Nephron progenitor cell (in vitro differentiated cells): Measurements from ENCODE around the gene ITPRIP.

Experiments used
- DNase-seq: peaks from one replicate; pipeline ENCODE4 v3.0.0; 2021
- H3K27ac Mint-ChIP-seq: 2 replicates; pipeline ENCODE4 v1.8.0; 2021; ENCODE audit warnings: mild to moderate bottlenecking, moderate library complexity, mixed read lengths
- H3K27me3 Mint-ChIP-seq: 2 replicates; pipeline ENCODE4 v1.8.0; 2021; ENCODE audit warnings: mild to moderate bottlenecking, low read depth, mixed read lengths; ENCODE audit not compliant: poor library complexity
- H3K36me3 Mint-ChIP-seq: 2 replicates; pipeline ENCODE4 v1.8.0; 2021; ENCODE audit warnings: low read depth, mixed read lengths
- H3K4me1 Mint-ChIP-seq: 2 replicates; pipeline ENCODE4 v1.8.0; 2021; ENCODE audit warnings: mixed read lengths
- H3K4me3 Mint-ChIP-seq: 2 replicates; pipeline ENCODE4 v1.8.0; 2021; ENCODE audit warnings: mild to moderate bottlenecking, moderate library complexity, mixed read lengths
- H3K9me3 Mint-ChIP-seq: 2 replicates; pipeline ENCODE4 v1.8.0; 2021; ENCODE audit warnings: mild to moderate bottlenecking, moderate library complexity, mixed read lengths
- TF ChIP-seq, protein P1 (sequence below): fragments of 200-600 bp; sonication (generic); IDR thresholded peaks from 2 replicates; pipeline ENCODE4 v1.5.0; 2021; ENCODE audit warnings: antibody characterized with exemption

Gene ITPRIP

DNA sequence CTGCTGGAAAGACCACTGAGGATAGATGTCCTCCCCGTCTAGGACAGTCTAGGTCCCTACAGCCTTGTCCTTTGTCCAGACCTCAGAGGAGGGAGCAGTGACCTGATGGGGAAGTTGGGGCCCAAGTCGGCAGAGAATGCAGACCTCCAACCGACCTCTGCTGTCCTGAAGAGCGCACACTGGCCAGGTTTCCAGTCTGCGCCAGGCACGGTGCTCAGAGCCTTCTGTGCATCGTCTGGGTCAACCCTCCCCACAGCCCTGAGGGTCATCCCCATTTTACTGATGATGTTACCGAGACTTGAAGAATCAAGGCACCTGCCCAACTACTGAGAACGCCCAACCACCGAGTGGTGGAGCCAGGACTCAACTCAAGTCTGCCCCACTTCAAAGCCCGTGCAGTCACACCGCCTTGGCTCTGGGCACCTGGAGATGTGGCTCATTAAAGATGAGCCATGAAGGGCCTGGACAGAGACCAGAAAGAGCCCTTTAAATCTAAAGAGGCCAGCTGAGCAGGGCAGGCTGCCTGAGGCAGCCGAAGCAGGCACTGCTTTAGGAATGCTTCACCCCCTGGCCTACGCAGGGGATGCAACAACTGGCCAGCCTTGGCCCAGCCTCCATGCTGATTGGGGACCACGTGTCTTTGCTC, 4.4 kb downstream of the ITPRIP start:
- no peak for DNase-seq
- Mint-ChIP-seq H3K27ac (peak overlapping the region; percentile 50), H3K4me3 (peak overlapping the region; percentile 51), H3K27me3 (peaks cover 3% of the 10 kb centered on the region), H3K4me1 (peaks cover 87% of the 10 kb centered on the region), H3K9me3 (no peaks in the 10 kb centered on the region), H3K36me3 (no peaks in the 10 kb centered on the region)
- TF ChIP-seq, protein P1, sequence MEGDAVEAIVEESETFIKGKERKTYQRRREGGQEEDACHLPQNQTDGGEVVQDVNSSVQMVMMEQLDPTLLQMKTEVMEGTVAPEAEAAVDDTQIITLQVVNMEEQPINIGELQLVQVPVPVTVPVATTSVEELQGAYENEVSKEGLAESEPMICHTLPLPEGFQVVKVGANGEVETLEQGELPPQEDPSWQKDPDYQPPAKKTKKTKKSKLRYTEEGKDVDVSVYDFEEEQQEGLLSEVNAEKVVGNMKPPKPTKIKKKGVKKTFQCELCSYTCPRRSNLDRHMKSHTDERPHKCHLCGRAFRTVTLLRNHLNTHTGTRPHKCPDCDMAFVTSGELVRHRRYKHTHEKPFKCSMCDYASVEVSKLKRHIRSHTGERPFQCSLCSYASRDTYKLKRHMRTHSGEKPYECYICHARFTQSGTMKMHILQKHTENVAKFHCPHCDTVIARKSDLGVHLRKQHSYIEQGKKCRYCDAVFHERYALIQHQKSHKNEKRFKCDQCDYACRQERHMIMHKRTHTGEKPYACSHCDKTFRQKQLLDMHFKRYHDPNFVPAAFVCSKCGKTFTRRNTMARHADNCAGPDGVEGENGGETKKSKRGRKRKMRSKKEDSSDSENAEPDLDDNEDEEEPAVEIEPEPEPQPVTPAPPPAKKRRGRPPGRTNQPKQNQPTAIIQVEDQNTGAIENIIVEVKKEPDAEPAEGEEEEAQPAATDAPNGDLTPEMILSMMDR = no peak

DNA sequence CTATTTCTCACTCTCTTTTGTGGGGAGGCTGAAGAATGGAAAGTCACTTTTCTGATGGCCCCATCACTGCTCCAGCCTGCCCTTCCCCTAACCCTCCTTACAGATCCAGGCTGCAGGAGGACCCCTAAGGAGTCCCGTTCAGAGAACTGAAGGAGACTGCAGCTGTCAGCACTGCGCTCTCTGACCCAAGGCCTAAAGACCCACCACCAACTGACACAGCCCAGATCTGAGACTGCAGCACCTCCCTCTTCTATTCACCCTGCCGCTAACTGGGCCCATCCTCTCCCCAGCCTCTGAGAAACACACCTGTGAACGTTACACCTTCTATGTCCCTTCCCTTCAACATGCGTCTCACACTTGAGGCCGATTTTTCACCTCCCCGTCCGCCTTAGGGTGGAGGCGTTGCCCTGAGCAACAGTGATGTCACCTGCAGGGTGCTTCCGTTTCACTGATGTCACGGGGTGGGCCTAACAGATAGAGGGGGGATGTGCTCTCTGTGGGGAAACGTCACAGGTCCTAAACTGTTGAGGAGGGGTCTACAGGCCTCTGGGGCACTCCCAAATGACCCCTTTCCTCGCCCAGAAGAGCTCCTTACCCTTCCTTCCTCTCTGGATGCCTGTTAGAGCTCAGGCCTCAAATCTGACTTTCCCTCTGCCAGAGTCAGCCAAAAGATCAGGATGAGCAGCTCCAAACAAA, 5.1 kb downstream of the ITPRIP start:
- peak overlapping the region; percentile 51 for H3K4me3 Mint-ChIP-seq

DNA sequence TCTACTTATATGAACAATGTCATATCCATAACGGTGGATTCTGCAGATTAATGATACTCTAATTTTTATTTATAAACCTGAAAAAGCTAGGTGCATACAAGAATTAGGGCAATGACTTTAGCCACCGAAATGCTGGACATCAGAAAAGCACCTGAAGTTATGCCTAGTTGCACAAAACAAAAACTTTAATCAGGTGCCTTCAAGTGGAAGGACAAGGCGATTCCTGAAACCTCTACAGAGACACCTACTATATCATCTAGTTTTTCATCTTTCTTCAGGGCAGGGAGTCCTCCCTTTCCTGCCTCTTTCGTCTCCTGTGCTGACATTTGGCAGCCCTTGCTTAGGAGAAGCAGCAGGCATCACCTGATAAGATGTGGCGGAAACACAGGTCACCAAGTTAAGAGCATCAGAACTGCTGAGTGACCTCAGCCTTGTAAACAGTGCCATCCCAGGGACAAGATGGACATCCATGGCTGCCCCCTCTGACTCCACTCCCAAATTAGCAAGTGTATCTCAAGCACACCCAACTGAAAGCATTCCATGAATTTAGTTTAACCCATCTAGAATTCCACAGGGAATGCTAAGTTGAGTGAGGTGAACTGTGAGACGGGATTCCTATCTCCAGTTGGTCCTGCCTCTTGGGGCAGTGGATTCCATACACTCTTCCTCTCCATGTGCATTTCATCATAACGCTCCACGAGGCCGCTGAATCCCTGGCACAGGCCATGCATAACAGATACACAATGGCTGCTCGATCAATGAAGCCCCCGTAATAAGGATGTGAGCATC, 5.8 kb downstream of the ITPRIP start:
- Mint-ChIP-seq H3K27me3 (peaks cover 3% of the 10 kb centered on the region), H3K4me1 (peaks cover 97% of the 10 kb centered on the region), H3K4me3 (peak overlapping the region; percentile 51), H3K27ac (peak overlapping the region; percentile 58), H3K36me3 (no peaks in the 10 kb centered on the region), H3K9me3 (no peaks in the 10 kb centered on the region)
- TF ChIP-seq, protein P1 = no peak
- DNase-seq = no peak

More for the DNA sequence above, 5.1 kb downstream of the ITPRIP start:
- peaks cover 89% of the 10 kb centered on the region for H3K4me1 Mint-ChIP-seq
- peak overlapping the region; percentile 58 for H3K27ac Mint-ChIP-seq
- DNase-seq = no peak
- no peaks in the 10 kb centered on the region for H3K36me3 Mint-ChIP-seq
- TF ChIP-seq, protein P1 = no peak
- peaks cover 3% of the 10 kb centered on the region for H3K27me3 Mint-ChIP-seq
- H3K9me3 Mint-ChIP-seq = no peaks in the 10 kb centered on the region

DNA sequence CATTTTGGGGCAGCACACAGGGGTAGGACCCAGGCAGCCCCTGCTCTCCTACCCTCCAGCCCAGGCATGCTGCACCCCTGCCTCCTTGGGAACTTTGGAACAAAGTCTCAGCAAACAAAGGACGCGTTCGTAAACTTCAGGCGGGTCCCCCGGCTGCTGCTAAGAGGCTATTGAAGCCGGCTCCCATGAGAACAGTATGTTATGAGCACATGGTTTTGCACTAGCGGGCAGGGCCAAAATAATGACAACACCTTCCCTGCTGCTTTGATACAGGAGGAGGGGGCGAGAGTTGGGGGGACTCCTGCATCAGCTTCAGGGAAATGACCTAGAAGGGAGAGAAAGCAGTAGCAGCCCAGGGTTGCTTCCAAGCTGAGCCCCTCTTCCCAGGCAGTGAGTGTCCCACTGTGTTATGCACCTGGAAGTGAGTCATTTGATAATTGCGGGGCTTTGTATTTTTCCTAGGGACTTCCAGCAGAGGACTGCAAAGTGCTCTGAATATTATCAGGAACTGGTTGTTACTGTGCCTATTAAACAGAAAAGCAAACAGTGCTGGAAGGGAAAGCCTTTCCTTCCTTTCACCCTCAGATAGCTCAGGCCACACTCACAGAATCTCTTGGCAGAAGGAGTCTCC, 6.9 kb downstream of the ITPRIP start:
- TF ChIP-seq, protein P1 = no peak
- H3K4me1 Mint-ChIP-seq = peaks cover 99% of the 10 kb centered on the region
- no peaks in the 10 kb centered on the region for H3K36me3 Mint-ChIP-seq
- peak; percentile 25 for DNase-seq
- H3K9me3 Mint-ChIP-seq = no peaks in the 10 kb centered on the region
- H3K4me3 Mint-ChIP-seq = peak overlapping the region; percentile 19
- peak overlapping the region; percentile 95 for H3K27ac Mint-ChIP-seq
- H3K27me3 Mint-ChIP-seq = peaks cover 3% of the 10 kb centered on the region

DNA sequence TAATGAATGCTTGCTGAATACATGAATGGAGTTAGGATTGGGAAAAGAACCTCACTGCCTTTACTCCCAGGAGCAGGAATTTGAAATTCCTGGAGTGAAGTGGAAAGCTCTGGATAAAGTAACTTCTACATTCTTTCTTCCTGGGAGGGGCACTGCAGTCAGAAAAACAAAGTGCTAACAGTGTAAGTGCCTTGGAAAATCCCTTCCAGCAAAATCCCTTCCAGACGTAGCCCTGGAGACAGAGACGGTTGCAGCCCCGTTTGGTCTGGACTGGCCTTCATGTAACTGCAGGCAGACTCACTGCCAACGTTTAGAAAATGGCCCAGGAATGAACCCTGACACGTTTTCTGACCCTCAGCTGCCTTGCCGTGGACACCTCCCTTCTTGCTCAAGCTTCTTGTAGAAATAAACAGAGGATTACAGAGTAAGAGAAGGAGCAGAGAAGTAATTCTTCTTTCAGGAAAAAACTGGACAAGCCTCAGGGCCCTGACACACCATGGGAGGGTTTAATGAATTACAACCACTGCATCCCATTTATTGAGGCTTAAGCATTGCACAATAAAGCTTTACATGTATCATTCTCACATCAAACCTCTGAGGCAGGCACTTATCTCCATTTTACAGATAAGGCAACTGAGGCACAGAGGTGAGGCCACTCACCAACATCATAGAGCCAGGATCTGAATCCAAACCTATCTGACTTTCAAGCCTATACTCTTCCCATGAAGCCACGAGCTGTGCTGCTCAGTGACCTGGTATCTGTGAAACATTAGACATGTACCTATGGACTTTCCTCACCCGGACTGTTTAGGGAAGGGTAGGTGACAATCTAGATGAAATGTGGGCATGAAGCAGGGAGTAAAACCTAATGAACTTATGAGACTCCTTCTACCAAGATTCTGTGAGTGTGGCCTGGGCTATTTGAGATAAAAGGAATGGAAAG, 7.8 kb downstream of the ITPRIP start:
- TF ChIP-seq, protein P1 = no peak
- Mint-ChIP-seq H3K4me1 (peaks cover 96% of the 10 kb centered on the region), H3K27me3 (peaks cover 3% of the 10 kb centered on the region), H3K27ac (peak overlapping the region; percentile 95), H3K36me3 (no peaks in the 10 kb centered on the region), H3K9me3 (no peaks in the 10 kb centered on the region), H3K4me3 (peak overlapping the region; percentile 33)
- DNase-seq = no peak
